HepG2 (cell line): Measurements from ENCODE around the gene FABP6. TPM values are rescaled to one million over a fixed set of nuclear protein-coding genes. Genes with fewer than 3 reads are reported as not detected.

Experiments
- ATAC-seq: fragments of 200-7000 bp; cut with Tn5 transposase; 3 replicates; pipeline ENCODE4 v1.9.1; 2020; ENCODE audit warnings: mild to moderate bottlenecking, moderate library complexity
- BruUV-seq: library from RNA; stranded (reverse); fragments of 400-500 nt; replicated peaks from 2 replicates; lab custom pipeline; 2021; lab: Mats Ljungman, UMichigan
- CTCF ChIA-PET: fragments of 300-600 bp; formaldehyde crosslinking; extraction: SDS; loops from one replicate; lab custom pipeline; 2021; ENCODE audit warnings: low total read pairs, inconsistent platforms, low intra/inter-chr PET ratio; lab: Yijun Ruan, JAX
- POLR2A ChIA-PET: fragments of 350-600 bp; sonication (Branson Sonifier 250); formaldehyde crosslinking; loops from one replicate; lab custom pipeline; 2020; ENCODE audit warnings: antibody characterized with exemption, inconsistent platforms; lab: Yijun Ruan, JAX
- DNase-seq: peaks from one replicate; pipeline ENCODE4 v3.0.0-alpha.2; 2015; ENCODE audit warnings: low spot score
- FAIRE-seq: peaks from 3 replicates; lab custom pipeline; 2011; peaks lifted over from hg19 to GRCh38; lab: Jason Lieb, UNC
- H2AFZ ChIP-seq: one replicate; pipeline ENCODE4 v1.6.1; 2011; ENCODE audit warnings: low read length, inconsistent platforms
- H3K27ac ChIP-seq: fragments of 300-600 bp; 3 replicates; pipeline ENCODE4 v1.8.0; 2011; ENCODE audit warnings: mixed run types, mild to moderate bottlenecking, mixed read lengths, low read length, inconsistent platforms; ENCODE audit not compliant: insufficient read depth; ENCODE audit errors: extremely low read length
- H3K27me3 ChIP-seq, 2 experiments: fragments of 200-600 bp in 1 of 2; 2 replicates in 1 of 2; 3 replicates in 1 of 2; pipeline versions ENCODE4 v1.6.0 to v1.8.0; 2011; ENCODE audit warnings: low read length in 2 of 2, mild to moderate bottlenecking in 2 of 2, moderate library complexity in 2 of 2, inconsistent platforms in 1 of 2; ENCODE audit not compliant: insufficient read depth in 2 of 2, control insufficient read depth in 1 of 2
- H3K36me3 ChIP-seq, 2 experiments: fragments of 200-600 bp in 1 of 2; replicated peaks in 1 of 2; 2 replicates in 1 of 2; 3 replicates in 1 of 2; pipeline versions ENCODE4 v1.5.1 to v1.8.0; 2011; ENCODE audit warnings: low read length in 2 of 2, inconsistent platforms in 1 of 2; ENCODE audit not compliant: insufficient read depth in 2 of 2, control insufficient read depth in 1 of 2
- H3K4me1 ChIP-seq: 2 replicates; pipeline ENCODE4 v1.5.1; 2012; ENCODE audit warnings: low read length, inconsistent platforms; ENCODE audit not compliant: insufficient read depth
- H3K4me2 ChIP-seq: 2 replicates; pipeline ENCODE4 v1.6.0; 2011; ENCODE audit warnings: low read depth, low read length, inconsistent platforms
- H3K4me3 ChIP-seq, 3 experiments: fragments of 200-600 bp in 1 of 3; sonication (generic), shearing (Covaris generic) in 1 of 3; replicated peaks in 1 of 3; 2 replicates each; pipeline ENCODE4 v1.5.1; 2011 to 2016; ENCODE audit warnings: low read length in 3 of 3, inconsistent platforms in 2 of 3, low read depth in 2 of 3, mild to moderate bottlenecking in 2 of 3, control low read depth in 1 of 3, mixed read lengths in 1 of 3; ENCODE audit not compliant: insufficient read depth in 1 of 3
- H3K79me2 ChIP-seq: one replicate; pipeline ENCODE4 v1.6.1; 2011; ENCODE audit warnings: low read length, inconsistent platforms; ENCODE audit not compliant: insufficient read depth
- H3K9ac ChIP-seq: 2 replicates; pipeline ENCODE4 v1.6.0; 2011; ENCODE audit warnings: mild to moderate bottlenecking, low read depth, low read length, inconsistent platforms; ENCODE audit not compliant: insufficient read depth
- H3K9me3 ChIP-seq: 2 replicates; pipeline ENCODE4 v1.5.1; 2012; ENCODE audit warnings: mild to moderate bottlenecking, low read length
- H4K20me1 ChIP-seq: 2 replicates; pipeline ENCODE4 v1.6.0; 2011; ENCODE audit warnings: inconsistent platforms, mild to moderate bottlenecking, low read length, moderate library complexity; ENCODE audit not compliant: insufficient read depth
- GFI1 ChIP-seq: sonication (generic); formaldehyde crosslinking; IDR thresholded peaks from 2 replicates; pipeline ENCODE4 v1.5.0; 2020; ENCODE audit warnings: missing genetic modification reagents, mild to moderate bottlenecking, borderline replicate concordance
- MBNL3 ChIP-seq: fragments of 250-450 bp; sonication (Bioruptor Pico); conservative IDR thresholded peaks from 2 replicates; pipeline ENCODE4 v1.8.0; 2022; ENCODE audit warnings: mild to moderate bottlenecking, inconsistent platforms
- SNAPC5 ChIP-seq: sonication (generic); formaldehyde crosslinking; IDR thresholded peaks from 2 replicates; pipeline ENCODE4 v1.8.1; 2023; ENCODE audit warnings: mild to moderate bottlenecking, missing genetic modification reagents, borderline replicate concordance
- YEATS2 ChIP-seq: sonication (generic); formaldehyde crosslinking; IDR thresholded peaks from 2 replicates; pipeline ENCODE4 v1.4.0; 2020; ENCODE audit warnings: missing genetic modification reagents, borderline replicate concordance
- ZBTB34 ChIP-seq: sonication (generic); formaldehyde crosslinking; IDR thresholded peaks from 2 replicates; pipeline ENCODE4 v1.8.0; 2022; ENCODE audit warnings: mild to moderate bottlenecking, missing genetic modification reagents
- ZBTB43 ChIP-seq: sonication (generic); formaldehyde crosslinking; conservative IDR thresholded peaks from 2 replicates; pipeline ENCODE4 v1.4.0; 2020; ENCODE audit warnings: missing genetic modification reagents
- ZNF121 ChIP-seq: sonication (generic); formaldehyde crosslinking; IDR thresholded peaks from 2 replicates; pipeline ENCODE4 v1.5.0; 2020; ENCODE audit warnings: mild to moderate bottlenecking, missing genetic modification reagents
- ZNF512B ChIP-seq: sonication (generic); formaldehyde crosslinking; IDR thresholded peaks from 2 replicates; pipeline ENCODE4 v1.5.1; 2020; ENCODE audit warnings: missing genetic modification reagents, mild to moderate bottlenecking, borderline replicate concordance
- ZNF562 ChIP-seq: sonication (generic); formaldehyde crosslinking; IDR thresholded peaks from 2 replicates; pipeline ENCODE4 v1.8.0; 2022; ENCODE audit warnings: missing genetic modification reagents, borderline replicate concordance
- ZNF598 ChIP-seq: sonication (generic); formaldehyde crosslinking; IDR thresholded peaks from 2 replicates; pipeline ENCODE4 v1.5.1; 2020; ENCODE audit warnings: mild to moderate bottlenecking, missing genetic modification reagents, borderline replicate concordance
- ZNF670 ChIP-seq: sonication (generic); formaldehyde crosslinking; IDR thresholded peaks from 2 replicates; pipeline ENCODE4 v1.8.0; 2022; ENCODE audit warnings: mild to moderate bottlenecking, missing genetic modification reagents, borderline replicate concordance
- ZSCAN22 ChIP-seq: sonication (generic); formaldehyde crosslinking; IDR thresholded peaks from 2 replicates; pipeline ENCODE4 v1.4.0; 2020; ENCODE audit warnings: mild to moderate bottlenecking, missing genetic modification reagents
- ZXDC ChIP-seq: sonication (generic); formaldehyde crosslinking; IDR thresholded peaks from 2 replicates; pipeline ENCODE4 v1.5.0; 2020; ENCODE audit warnings: mild to moderate bottlenecking, missing genetic modification reagents
- WGBS: methylation state at CpG from one replicate; pipeline ENCODE4 v1.1.6; 2017; ENCODE audit warnings: low lambda C conversion rate; 5-methylcytosine and 5-hydroxymethylcytosine counted together
- in situ Hi-C: cut with HindIII; loops from 2 replicates; pipeline ENCODE4 v1.10.0; 2017; ENCODE audit warnings: low pct_unique_long_range_greater_than_20kb; ENCODE audit not compliant: extremely low pct_ligation_motif_present
- intact Hi-C: fragments of 100-400 bp; cut with micrococcal nuclease; formaldehyde crosslinking; loops from one replicate; pipeline ENCODE4 v1.10.0; 2022; ENCODE audit not compliant: unreplicated experiment
- polyA plus RNA-seq, 8 experiments: library from polyadenylated mRNA; depleted of rRNA in 3 of 8; stranded (reverse) in 7 of 8; unstranded in 1 of 8; fragments of >200 nt; fragmentation: Illumina TruSeq in 4 of 8; extraction: Trizol in 4 of 8; gene quantifications; 2 replicates each; pipeline versions ENCODE4 v1.2.1 to v1.2.3, GENCODE V29; 2011 to 2016; ENCODE audit warnings: low read depth in 4 of 8, missing spikeins in 1 of 8, mixed read lengths in 1 of 8; ENCODE audit not compliant: insufficient read depth in 1 of 8
- total RNA-seq, 5 experiments: library from RNA; depleted of rRNA; stranded (reverse); fragments of >200 nt; fragmentation: Illumina TruSeq; extraction: Trizol; gene quantifications; 2 replicates each; pipeline ENCODE4 v1.2.3, GENCODE V29; 2016; ENCODE audit warnings: low read depth in 1 of 5

Gene FABP6
- total and polyA plus RNA-seq, 2 of the 13 experiments (the other 11 are each of a cell fraction or from before 2014, with no cell fraction given), result 0.13 TPM; not detected in 1

GRCh38 chr5:160284291-160284873 lies 55.1 kb downstream of the FABP6 start (continued):
- TF ChIP-seq ZNF670, result no peak
- no peak for TF ChIP-seq ZNF562 (CRISPR knock-in tag)
- no peak for TF ChIP-seq ZSCAN22 (CRISPR knock-in tag)
- no peak for TF ChIP-seq GFI1 (CRISPR knock-in tag)
- TF ChIP-seq ZXDC (CRISPR knock-in tag), result no peak

DNA sequence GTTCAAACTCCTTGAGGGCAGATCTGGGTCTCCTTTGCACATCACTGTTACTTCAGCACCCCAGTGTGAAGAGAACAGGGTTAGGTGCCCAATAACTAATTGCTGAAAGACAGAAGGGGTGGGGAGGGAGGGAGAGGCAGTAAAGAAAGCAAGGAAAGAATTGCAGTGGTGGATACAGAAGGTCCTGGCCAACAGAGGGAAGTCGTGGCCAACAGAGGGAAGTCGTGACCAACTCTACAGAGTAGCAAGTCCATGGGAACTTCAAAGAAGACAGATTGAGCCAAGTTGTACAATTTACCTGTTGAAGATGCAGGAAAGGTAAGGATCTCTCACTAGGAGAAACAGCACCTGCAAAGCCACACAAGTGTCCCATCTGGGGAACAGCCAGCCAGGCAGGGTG lies 56.0 kb downstream of the FABP6 start:
- FAIRE-seq (no peak), DNase-seq (no peak), ATAC-seq (no peak)
- Histone ChIP-seq H3K9me3 (no peaks in the 10 kb centered on the region), H2AFZ (no peak overlapping the region), H3K4me2 (no peak overlapping the region), H3K4me3 (no peak overlapping the region), H4K20me1 (no peaks in the 10 kb centered on the region), H3K27ac (no peak overlapping the region), H3K27me3 (no peaks in the 10 kb centered on the region), H3K79me2 (no peaks in the 10 kb centered on the region), H3K9ac (no peak overlapping the region), H3K4me1 (peaks cover 15% of the 10 kb centered on the region), H3K36me3 (no peaks in the 10 kb centered on the region)
- ChIA-PET POLR2A (no interaction called here), CTCF (no interaction called here)
- 87% methylated on average over 2 of the region's 2 CpGs for WGBS
- in situ Hi-C loops, result no loop called here
- no TSS peak for BruUV-seq
- intact Hi-C loops, result no loop called here
- TF ChIP-seq MBNL3 (CRISPR knock-in tag) (no peak), ZBTB43 (CRISPR knock-in tag) (no peak), ZNF598 (CRISPR knock-in tag) (no peak), ZNF512B (no peak), ZBTB34 (CRISPR knock-in tag) (no peak), ZNF121 (CRISPR knock-in tag) (no peak), YEATS2 (CRISPR knock-in tag) (no peak), SNAPC5 (CRISPR knock-in tag) (no peak)
